ENCODE results near the gene TRPM1.

The TRPM1 gene

DNA sequence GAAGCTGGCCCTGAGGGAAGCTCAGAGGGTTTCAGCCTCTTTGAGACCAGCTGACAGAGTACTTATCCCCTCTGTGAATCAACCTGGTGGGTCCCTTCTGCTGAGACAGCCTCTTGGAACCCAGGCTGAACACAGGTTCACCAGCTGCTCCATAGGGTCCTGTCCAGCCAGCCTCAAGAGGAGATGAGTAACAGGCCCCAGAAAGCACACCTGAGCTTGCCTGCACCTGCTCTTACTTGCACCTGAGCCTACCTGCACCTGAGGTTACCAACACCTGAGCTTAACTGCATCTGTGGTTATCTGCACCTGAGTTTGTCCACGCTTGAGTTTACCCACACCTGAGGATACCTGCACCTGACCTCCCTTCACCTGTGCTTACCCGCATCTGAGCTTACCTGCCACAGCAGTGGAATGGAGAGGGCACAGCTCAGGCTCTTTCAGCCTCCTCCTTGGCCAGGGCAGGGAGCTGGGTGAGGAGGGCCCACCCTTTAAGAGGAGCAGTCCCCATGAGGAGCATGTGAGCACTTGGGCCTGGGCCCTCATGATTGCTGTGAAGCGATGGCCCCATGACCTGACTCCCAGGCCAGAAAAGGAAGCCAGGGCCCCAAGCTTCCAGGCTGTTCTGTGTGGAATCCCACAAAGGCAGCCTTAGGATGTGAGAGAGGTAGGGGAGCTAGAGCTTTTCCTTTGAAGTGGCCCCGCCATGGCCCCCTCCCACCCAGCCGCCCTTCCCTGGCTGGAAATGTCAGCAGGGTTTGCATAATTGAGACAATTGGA lies at the start of gene TRPM1:
Gene TRPM1, minus strand, starts transcription at position 464 of the 777 bp plus-strand sequence. CDS start 20,370 bp downstream, outside the sequence.
- Histone ChIP-seq H3K27ac (ENCODE audit: low read length) (no peak within 1 kb of the TSS), H3K27me3 (ENCODE audit: low read depth, low read length) (no peaks in the 10 kb centered on the region), H3K4me1 (ENCODE audit: control insufficient read depth in 1 of 2, insufficient read depth in 2 of 2, low read length in 2 of 2) (no peaks in the 10 kb centered on the region), H3K4me3 (ENCODE audit: low read depth in 1 of 2, low read length in 2 of 2) (no peak within 1 kb of the TSS), H3K36me3 (ENCODE audit: control insufficient read depth in 1 of 2, insufficient read depth in 2 of 2, low read length in 2 of 2) (no peaks in the 10 kb centered on the region), H3K9me3 (ENCODE audit: control insufficient read depth in 1 of 2, low read length in 2 of 2) (no peaks in the 10 kb centered on the region)

DNA sequence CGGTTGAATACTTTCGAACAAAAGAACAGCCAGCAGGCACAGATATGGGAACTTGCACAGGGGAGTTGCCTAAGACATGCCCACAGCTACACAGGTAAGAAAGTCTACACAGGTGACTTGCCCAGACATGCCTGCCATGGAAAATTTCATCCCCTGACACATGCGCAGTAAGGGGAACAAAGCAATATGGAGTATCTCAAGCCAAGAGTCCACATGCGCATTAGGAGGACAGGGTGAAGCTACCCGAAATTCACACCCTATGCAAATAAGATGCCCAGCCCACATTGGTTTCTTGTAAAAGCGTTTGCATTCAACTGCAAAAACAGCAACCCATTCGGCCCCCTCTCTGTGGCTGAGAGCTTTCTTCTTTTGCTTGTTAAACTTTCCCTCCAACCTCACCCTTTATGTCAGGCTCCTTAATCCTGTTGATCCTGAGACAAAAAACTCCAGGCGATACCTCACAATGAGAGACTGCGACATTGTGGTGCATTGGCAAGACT lies 49.3 kb upstream of the TRPM1 start:
- H3K27ac ChIP-seq (ENCODE audit: low read length), result no peak overlapping the region
- H3K4me1 ChIP-seq (ENCODE audit: control insufficient read depth in 1 of 2, insufficient read depth in 2 of 2, low read length in 2 of 2), result no peaks in the 10 kb centered on the region
- no peak overlapping the region for H3K4me3 ChIP-seq (ENCODE audit: low read depth in 1 of 2, low read length in 2 of 2)
- no peaks in the 10 kb centered on the region for H3K27me3 ChIP-seq (ENCODE audit: low read depth, low read length)
- no peaks in the 10 kb centered on the region for H3K9me3 ChIP-seq (ENCODE audit: control insufficient read depth in 1 of 2, low read length in 2 of 2)
- no peaks in the 10 kb centered on the region for H3K36me3 ChIP-seq (ENCODE audit: control insufficient read depth in 1 of 2, insufficient read depth in 2 of 2, low read length in 2 of 2)

DNA sequence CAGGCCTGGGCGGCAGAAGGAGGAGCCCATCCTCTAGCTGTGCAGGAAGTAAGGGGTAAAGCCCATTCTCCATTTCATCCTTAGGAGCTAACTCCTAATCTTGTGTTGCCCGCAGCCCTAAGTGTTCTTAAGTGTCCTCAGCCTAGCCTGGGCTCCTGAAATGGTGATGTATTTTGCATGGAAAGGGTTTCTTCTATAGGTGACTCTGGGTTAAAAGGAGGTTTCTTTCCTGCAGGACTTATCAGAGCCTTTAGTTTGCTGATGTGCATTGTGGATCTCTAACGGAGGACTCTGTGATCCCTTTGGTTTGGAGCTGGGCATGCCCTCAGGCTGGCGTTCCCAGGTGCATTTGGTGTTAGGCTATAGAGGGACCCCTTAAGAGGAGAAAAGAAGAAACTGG lies 48.5 kb upstream of the TRPM1 start:
- H3K9me3 ChIP-seq (ENCODE audit: control insufficient read depth in 1 of 2, low read length in 2 of 2), result no peaks in the 10 kb centered on the region
- no peaks in the 10 kb centered on the region for H3K36me3 ChIP-seq (ENCODE audit: control insufficient read depth in 1 of 2, insufficient read depth in 2 of 2, low read length in 2 of 2)
- H3K27me3 ChIP-seq (ENCODE audit: low read depth, low read length), result no peaks in the 10 kb centered on the region
- no peak overlapping the region for H3K4me3 ChIP-seq (ENCODE audit: low read depth in 1 of 2, low read length in 2 of 2)
- no peaks in the 10 kb centered on the region for H3K4me1 ChIP-seq (ENCODE audit: control insufficient read depth in 1 of 2, insufficient read depth in 2 of 2, low read length in 2 of 2)
- H3K27ac ChIP-seq (ENCODE audit: low read length), result no peak overlapping the region

DNA sequence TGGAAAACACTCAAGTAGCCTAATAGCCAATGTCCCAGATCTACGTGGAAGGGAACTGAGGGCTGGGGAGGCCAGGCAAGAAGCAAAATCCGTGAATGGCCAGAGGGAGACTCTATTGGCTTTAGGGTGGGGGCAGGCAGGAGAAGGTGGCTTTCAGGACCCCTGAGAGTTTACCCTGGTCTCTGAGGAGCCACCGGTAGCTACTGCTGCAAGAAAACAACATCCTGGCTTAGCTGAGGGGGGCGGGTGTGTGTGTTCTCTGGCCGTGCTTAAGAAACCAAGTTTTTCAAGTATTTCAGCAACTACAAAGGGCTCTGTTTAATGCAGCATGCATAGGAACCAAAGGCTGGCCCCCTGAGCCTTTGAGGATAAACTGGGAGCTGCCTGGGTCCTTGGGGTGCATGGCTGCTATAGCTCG lies 47.6 kb upstream of the TRPM1 start:
- H3K36me3 ChIP-seq (ENCODE audit: control insufficient read depth in 1 of 2, insufficient read depth in 2 of 2, low read length in 2 of 2), result no peaks in the 10 kb centered on the region
- no peaks in the 10 kb centered on the region for H3K27me3 ChIP-seq (ENCODE audit: low read depth, low read length)
- H3K4me3 ChIP-seq (ENCODE audit: low read depth in 1 of 2, low read length in 2 of 2), result no peak overlapping the region
- H3K4me1 ChIP-seq (ENCODE audit: control insufficient read depth in 1 of 2, insufficient read depth in 2 of 2, low read length in 2 of 2), result no peaks in the 10 kb centered on the region
- no peaks in the 10 kb centered on the region for H3K9me3 ChIP-seq (ENCODE audit: control insufficient read depth in 1 of 2, low read length in 2 of 2)
- no peak overlapping the region for H3K27ac ChIP-seq (ENCODE audit: low read length)

DNA sequence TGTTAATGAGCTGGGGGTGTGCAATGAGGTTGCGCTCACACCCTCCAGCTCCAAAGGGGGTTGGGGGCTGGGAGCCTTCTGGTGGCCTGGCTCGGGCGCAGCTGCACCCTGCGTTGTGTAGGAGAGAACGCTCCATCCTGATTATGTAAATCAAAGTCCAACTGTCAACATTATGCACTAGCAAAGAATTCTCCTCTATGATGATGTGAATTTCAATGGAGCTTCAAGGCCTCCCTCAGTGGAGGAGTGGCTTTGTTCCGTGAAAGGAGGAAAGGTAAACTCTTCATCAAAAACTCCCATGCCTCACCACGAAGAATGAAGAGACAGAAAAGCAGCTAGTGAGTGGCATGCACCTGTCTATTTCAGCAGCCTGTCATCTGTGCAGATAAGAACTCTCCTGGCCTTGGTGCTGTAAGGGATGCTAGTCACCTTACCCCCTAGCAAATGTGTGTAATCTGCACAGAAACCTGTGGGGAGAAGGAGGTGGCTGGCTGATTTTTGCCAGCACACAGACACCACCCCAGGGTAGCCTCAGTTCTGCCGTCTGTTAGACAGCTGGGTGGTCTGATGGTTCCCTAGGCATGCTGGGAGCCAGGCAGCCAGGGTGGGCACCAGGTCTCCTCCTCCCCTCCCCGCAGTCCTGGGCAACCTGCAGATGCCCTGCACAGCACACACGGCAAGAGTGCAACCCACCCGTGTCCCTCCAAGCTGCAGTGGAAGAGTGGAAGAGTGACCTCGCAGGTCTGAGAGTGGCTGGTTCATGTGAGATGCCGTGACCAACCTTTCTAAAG lies 47.0 kb upstream of the TRPM1 start:
- H3K27ac ChIP-seq (ENCODE audit: low read length), result no peak overlapping the region

DNA sequence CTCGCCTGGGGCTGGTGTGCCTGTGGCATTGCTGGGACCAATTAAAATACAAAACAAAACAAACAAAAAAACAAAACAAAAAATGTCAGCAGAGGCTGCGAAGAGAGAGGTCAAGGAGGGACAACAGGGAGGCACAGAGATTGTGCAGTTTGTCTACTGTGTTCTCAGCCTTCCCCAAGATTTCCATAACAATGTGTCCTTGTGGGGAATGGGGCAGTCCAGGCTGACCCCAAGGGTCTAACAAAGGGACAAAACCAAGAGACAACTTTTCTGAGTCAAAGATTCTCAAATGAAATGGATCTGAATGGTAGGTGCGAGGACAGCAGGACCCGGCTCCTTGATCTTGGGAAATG lies 46.4 kb upstream of the TRPM1 start:
- Histone ChIP-seq H3K27ac (ENCODE audit: low read length) (no peak overlapping the region), H3K9me3 (ENCODE audit: control insufficient read depth in 1 of 2, low read length in 2 of 2) (no peaks in the 10 kb centered on the region), H3K27me3 (ENCODE audit: low read depth, low read length) (no peaks in the 10 kb centered on the region)

More for the DNA sequence above, 47.0 kb upstream of the TRPM1 start:
- Histone ChIP-seq H3K4me1 (ENCODE audit: control insufficient read depth in 1 of 2, insufficient read depth in 2 of 2, low read length in 2 of 2) (no peaks in the 10 kb centered on the region), H3K9me3 (ENCODE audit: control insufficient read depth in 1 of 2, low read length in 2 of 2) (no peaks in the 10 kb centered on the region), H3K36me3 (ENCODE audit: control insufficient read depth in 1 of 2, insufficient read depth in 2 of 2, low read length in 2 of 2) (no peaks in the 10 kb centered on the region), H3K4me3 (ENCODE audit: low read depth in 1 of 2, low read length in 2 of 2) (no peak overlapping the region), H3K27me3 (ENCODE audit: low read depth, low read length) (no peaks in the 10 kb centered on the region)

DNA sequence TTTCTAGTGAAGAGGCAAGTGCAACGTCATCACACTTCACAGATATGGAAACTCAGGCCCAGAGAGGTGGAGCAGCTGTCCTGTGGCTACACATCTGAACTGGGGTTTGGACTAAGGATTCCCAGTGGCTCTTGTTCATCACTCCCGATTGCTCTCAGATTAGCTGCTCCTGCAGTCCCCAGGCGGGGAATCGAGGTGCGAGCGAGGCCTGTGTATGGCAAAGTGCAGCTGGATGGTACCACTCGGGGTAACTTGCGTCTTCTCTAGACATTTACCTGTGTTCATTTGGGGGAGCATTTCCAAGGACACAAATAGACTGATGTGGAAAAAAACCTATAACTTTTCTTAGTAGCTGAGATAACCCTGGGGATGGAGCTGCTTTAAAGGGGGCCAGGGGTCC lies 45.9 kb upstream of the TRPM1 start:
- H3K4me3 ChIP-seq (ENCODE audit: low read depth in 1 of 2, low read length in 2 of 2), result no peak overlapping the region
- H3K4me1 ChIP-seq (ENCODE audit: control insufficient read depth in 1 of 2, insufficient read depth in 2 of 2, low read length in 2 of 2), result no peaks in the 10 kb centered on the region
- H3K27me3 ChIP-seq (ENCODE audit: low read depth, low read length), result no peaks in the 10 kb centered on the region
- no peaks in the 10 kb centered on the region for H3K36me3 ChIP-seq (ENCODE audit: control insufficient read depth in 1 of 2, insufficient read depth in 2 of 2, low read length in 2 of 2)
- no peak overlapping the region for H3K27ac ChIP-seq (ENCODE audit: low read length)
- H3K9me3 ChIP-seq (ENCODE audit: control insufficient read depth in 1 of 2, low read length in 2 of 2), result no peaks in the 10 kb centered on the region

More for the DNA sequence above, 46.4 kb upstream of the TRPM1 start:
- Histone ChIP-seq H3K4me1 (ENCODE audit: control insufficient read depth in 1 of 2, insufficient read depth in 2 of 2, low read length in 2 of 2) (no peaks in the 10 kb centered on the region), H3K36me3 (ENCODE audit: control insufficient read depth in 1 of 2, insufficient read depth in 2 of 2, low read length in 2 of 2) (no peaks in the 10 kb centered on the region), H3K4me3 (ENCODE audit: low read depth in 1 of 2, low read length in 2 of 2) (no peak overlapping the region)

DNA sequence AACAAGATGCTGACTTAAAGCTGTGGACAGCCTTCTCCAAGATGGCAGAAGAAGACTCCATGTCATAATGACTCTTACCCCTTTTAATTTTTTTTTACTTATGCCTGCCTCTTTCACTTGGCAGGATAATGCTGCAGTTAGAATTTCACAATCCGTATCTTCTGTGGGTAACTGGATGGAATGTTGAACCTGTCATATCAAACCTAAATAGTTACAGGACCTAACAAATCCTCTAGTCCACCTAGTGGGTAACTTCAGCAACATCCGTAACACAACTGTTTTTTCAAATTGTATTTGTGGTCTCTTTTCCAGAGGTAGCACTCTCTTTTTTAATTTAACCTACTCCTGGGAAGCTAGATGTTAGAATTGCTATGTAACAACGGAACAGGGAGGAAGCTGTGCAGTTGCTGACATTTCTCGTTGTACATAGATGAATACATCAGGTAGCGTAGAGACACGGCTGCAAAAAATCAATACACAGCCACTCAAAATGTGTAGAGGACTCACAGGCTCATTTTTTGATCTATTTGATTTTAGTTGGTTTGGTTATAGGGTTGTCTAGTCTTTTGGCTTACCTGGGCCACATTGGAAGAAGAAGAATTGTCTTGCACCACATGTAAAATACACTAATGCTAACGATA lies 43.9 kb upstream of the TRPM1 start:
- H3K27ac ChIP-seq (ENCODE audit: low read length), result no peak overlapping the region
- no peaks in the 10 kb centered on the region for H3K9me3 ChIP-seq (ENCODE audit: control insufficient read depth in 1 of 2, low read length in 2 of 2)
- H3K4me1 ChIP-seq (ENCODE audit: control insufficient read depth in 1 of 2, insufficient read depth in 2 of 2, low read length in 2 of 2), result no peaks in the 10 kb centered on the region
- no peak overlapping the region for H3K4me3 ChIP-seq (ENCODE audit: low read depth in 1 of 2, low read length in 2 of 2)
- H3K27me3 ChIP-seq (ENCODE audit: low read depth, low read length), result no peaks in the 10 kb centered on the region
- H3K36me3 ChIP-seq (ENCODE audit: control insufficient read depth in 1 of 2, insufficient read depth in 2 of 2, low read length in 2 of 2), result no peaks in the 10 kb centered on the region

DNA sequence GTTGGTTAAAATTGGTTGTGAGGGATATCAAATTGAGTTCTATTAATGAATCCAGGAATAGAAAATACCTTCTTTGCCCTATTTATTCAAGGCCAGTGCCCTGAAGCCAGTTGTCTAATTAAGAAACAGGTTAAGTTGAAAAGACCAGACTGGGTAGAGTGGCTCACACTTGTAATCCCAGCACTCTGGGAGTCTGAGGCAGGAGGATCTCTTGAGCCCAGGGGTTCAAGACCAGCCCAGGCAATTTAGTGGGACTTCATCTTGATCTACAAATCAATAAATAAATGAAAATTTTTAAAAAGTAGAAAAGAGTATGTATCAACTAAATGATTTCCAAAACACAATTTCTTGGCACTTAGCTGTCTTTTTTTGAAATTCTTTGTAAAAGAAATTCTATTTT lies 40.3 kb upstream of the TRPM1 start:
- H3K4me3 ChIP-seq (ENCODE audit: low read depth in 1 of 2, low read length in 2 of 2), result no peak overlapping the region
- H3K4me1 ChIP-seq (ENCODE audit: control insufficient read depth in 1 of 2, insufficient read depth in 2 of 2, low read length in 2 of 2), result no peaks in the 10 kb centered on the region
- no peaks in the 10 kb centered on the region for H3K9me3 ChIP-seq (ENCODE audit: control insufficient read depth in 1 of 2, low read length in 2 of 2)
- H3K27ac ChIP-seq (ENCODE audit: low read length), result no peak overlapping the region
- H3K36me3 ChIP-seq (ENCODE audit: control insufficient read depth in 1 of 2, insufficient read depth in 2 of 2, low read length in 2 of 2), result no peaks in the 10 kb centered on the region
- H3K27me3 ChIP-seq (ENCODE audit: low read depth, low read length), result no peaks in the 10 kb centered on the region

DNA sequence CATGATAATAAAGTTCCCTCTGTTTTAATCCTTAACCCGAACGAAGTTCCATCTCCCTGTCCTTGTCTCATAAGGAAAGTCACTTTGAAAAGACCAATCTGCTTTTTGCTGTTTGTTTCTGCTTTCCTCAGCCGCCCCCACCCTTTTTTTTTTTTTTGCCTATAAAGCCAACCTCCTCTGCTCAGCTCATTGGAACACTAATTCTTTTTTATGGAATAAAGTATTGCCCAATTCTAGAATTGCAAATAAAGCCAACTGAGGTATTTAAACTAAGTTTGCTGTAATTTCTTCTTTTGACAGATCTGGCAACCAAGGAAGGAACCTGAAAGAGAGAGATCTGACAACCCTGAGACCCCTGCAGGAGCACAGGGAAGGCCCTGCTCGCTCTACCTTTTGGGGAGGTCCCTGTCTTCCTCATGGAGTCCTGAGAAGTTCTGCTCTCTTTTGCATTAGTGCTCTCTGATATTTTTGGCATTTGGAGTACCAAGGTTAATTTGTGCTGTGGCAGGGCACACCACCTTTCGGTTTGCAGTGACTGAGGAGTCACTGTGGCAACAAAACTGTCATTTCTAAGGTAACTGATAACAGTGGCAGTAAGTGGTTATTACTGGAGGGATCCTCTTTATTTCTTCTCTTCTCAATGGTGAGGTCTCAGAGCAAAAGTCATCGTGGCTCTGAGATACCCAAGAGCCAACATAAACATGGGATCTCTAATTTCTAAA lies 35.2 kb upstream of the TRPM1 start:
- H3K9me3 ChIP-seq (ENCODE audit: control insufficient read depth in 1 of 2, low read length in 2 of 2), result no peaks in the 10 kb centered on the region
- no peaks in the 10 kb centered on the region for H3K36me3 ChIP-seq (ENCODE audit: control insufficient read depth in 1 of 2, insufficient read depth in 2 of 2, low read length in 2 of 2)
- no peak overlapping the region for H3K27ac ChIP-seq (ENCODE audit: low read length)
- no peaks in the 10 kb centered on the region for H3K4me1 ChIP-seq (ENCODE audit: control insufficient read depth in 1 of 2, insufficient read depth in 2 of 2, low read length in 2 of 2)
- no peaks in the 10 kb centered on the region for H3K27me3 ChIP-seq (ENCODE audit: low read depth, low read length)
- no peak overlapping the region for H3K4me3 ChIP-seq (ENCODE audit: low read depth in 1 of 2, low read length in 2 of 2)

DNA sequence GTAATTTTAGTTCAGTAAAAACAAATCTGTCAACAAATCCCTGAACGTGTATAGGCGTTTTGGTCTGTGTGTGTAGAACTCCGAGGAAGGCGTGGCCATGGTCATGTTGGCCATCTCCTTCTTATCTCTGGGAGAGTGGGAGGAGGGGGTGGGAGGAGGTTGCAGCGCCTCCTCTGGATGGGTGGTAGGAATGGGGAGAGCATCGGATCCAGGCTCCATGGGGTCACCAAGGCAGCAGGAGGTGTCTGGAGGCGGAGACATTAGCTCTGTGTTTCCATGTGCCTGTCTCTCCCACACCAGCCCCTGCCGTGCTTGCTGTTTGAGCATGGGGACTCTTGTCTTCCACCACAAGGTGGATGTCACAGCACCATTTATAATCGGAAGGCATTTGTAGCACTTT lies 34.5 kb upstream of the TRPM1 start:
- no peaks in the 10 kb centered on the region for H3K27me3 ChIP-seq (ENCODE audit: low read depth, low read length)
- H3K4me3 ChIP-seq (ENCODE audit: low read depth in 1 of 2, low read length in 2 of 2), result no peak overlapping the region
- H3K36me3 ChIP-seq (ENCODE audit: control insufficient read depth in 1 of 2, insufficient read depth in 2 of 2, low read length in 2 of 2), result no peaks in the 10 kb centered on the region
- no peaks in the 10 kb centered on the region for H3K9me3 ChIP-seq (ENCODE audit: control insufficient read depth in 1 of 2, low read length in 2 of 2)
- H3K4me1 ChIP-seq (ENCODE audit: control insufficient read depth in 1 of 2, insufficient read depth in 2 of 2, low read length in 2 of 2), result no peaks in the 10 kb centered on the region
- no peak overlapping the region for H3K27ac ChIP-seq (ENCODE audit: low read length)
